Activated CD4-positive, alpha-beta T cell treated with anti-CD3 and anti-CD28 coated beads, Interleukin-2, amount 50 U/mL, for 48 hours (primary cell): ENCODE measurements around the gene GPR152.
A peak's percentile ranks its signal among the peaks of the same experiment; 100 is the strongest.
"Not testable (repeated sequence)": the region's sequence is repeated elsewhere in the genome, so short reads cannot be mapped to it uniquely, and the experiment has no call there.

Source experiments
- DNase-seq, 2 experiments: peaks; one replicate each; pipeline ENCODE4 v3.0.0-alpha.2; 2020

Gene GPR152

DNA sequence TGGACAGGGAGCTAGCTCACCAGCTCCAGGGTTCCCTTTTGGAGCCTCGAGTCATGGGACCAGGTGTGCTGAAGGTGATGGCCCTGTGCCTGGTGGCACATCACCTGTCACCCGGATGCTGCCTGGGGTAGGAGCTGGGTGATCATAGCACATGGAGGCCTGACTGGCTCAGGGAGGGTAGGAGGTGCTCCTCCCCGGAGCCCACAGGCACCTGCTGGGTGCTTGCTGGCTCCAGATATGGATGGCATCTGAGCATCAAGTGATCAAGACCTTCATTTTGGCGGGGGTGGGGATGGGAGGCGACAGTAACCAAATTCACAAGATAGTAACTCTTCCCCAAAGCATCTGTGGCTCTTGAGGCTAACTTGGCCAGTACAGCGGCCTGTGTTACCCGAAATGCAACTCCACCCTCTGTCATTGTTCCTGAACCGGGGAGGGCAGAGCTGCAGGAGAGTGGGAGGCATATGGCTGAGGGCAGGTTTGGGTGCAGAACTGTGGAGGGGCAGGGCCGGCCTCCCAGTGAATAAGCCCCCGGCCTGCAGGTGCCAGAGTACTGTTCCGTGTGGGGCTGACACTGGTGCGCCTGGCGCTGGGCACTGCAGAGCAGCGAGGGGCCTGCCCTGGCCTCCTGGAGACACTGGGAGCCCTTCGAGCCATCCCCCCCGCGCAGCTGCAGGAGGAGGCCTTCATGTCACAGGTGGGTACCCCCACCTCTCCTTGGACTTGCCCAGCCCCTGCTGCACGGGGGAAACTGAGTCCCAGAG lies 43.9 kb downstream of the GPR152 start:
- DNase-seq, result peak in 1 of 2 experiments; percentile 51

DNA sequence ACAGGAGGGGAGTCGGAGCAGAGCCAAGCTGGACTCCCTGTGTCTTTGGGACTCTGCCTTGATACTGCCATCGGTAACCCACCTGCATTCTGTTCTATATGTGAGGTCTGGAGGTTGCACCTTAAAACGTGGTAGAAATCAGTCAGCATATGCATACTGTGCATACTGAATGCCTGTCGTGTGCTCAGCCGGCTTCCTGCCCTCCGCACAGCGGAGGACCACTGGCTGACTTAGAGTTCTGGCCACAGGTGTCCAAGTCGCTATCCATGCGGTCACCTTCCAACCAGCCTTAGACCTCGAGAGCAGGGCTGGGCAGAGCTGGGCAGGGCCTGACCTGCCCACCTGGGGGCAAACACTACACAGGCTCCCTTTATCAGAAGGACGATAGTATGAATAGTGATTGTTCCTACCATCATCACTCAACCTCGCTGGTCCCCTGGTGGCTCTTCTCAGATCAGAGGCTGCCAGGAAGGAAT lies 44.8 kb downstream of the GPR152 start:
- no peak for DNase-seq

DNA sequence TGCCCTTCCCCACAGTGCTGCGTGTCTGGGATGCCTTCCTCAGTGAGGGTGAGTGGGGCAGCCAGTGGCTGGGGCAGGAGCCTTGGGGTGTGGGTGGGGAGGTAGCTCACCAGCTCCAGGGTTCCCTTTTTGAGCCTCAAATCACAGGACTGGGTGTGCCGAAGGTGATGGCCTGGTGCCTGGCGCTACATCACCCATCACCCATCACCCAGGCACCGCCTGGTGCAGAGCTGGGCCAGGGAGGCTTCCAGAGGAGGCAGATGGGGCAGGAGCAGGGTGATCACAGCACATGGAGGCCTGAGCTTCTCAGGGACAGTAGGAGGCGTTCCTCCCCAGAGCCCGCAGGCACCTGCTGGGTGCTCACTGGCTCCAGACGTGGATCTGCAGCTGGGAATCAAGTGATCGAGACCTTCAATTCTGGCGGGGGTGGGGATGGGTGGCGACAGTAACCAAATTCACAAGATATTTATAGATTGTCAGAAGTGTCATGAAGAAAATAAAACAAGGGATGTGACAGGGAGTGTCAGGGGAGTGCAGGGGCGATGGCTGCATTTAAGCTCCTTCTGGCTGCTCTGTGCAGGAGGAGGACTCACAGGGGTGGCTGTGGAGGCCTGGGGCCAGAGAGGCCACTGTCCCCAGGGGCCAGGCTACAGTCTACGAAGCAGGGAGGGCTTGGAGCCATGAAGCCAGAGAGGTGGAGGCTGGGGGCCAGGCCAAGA lies 45.4 kb downstream of the GPR152 start:
- peak in 1 of 2 experiments; percentile 50 for DNase-seq

DNA sequence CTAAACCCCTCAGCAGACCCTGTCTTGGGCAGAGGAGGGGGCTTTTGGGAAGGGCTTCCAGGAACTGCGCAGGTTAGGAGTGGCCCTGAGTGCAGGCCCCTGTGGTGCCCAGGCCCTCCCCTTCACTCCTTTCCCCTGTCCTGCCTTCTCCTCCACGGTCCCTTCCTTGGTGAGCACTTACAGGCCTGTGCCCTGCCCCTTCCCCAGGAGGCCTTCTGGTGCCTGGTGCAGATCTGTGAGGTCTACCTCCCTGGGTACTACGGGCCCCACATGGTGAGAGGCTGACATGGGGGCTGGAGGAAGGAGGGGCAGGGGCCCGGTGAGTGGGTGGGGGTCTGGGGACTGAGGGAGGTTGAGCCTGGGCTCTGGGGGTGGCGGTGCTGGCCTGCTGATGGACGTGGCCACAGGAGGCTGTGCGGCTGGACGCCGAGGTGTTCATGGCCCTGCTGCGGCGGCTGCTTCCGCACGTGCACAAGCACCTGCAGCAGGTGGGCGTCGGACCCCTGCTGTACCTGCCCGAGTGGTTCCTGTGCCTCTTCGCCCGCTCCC lies 46.0 kb downstream of the GPR152 start:
- no peak for DNase-seq

DNA sequence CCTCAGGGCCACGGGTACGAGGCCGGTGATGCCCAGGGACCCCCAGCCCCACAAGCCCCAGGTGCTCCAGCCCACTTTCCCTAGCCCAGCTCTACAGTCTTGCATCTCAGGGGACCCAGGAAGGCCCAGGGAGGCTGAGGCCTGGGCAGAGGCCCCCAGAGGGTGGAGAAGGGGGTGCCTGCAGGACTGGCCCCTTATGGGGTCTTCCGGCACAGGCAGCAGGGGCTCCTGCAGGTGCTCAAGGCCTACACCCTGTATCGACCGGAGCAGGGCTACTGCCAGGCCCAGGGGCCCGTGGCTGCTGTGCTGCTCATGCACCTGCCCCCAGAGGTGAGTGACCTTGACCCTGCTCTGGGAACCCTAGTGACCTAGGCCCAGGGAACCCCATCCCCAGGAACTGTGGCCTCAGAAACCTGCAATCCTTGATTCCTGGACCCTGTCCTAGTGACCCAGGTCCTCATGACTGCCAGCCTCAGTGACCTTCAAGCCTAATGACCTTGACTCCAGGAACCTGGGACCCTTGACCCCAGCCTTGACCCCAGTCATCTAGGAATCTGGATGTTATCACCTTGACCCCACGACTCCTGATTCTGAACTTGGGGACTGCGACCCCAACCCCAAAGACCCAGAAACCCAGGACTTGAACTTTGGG lies 46.7 kb downstream of the GPR152 start:
- DNase-seq, result no peak

DNA sequence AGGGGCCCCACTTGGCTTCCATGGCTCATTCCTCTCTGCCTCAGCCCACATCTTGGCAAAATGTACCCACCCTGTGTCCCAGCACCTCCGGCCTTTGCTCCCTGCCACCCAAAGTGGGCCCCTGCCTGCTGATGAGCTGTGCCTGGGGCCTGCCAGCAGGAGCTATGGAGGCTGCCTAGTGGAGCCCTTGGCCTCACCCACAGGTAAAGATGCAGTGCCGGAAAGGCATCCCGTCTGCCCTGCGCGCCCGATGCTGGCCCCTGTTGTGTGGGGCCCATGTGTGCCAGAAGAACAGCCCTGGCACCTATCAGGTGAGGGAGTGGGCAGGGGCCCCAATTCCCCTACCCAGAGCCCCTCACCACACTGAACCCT lies 47.3 kb downstream of the GPR152 start:
- peak in 1 of 2 experiments; percentile 49 for DNase-seq

DNA sequence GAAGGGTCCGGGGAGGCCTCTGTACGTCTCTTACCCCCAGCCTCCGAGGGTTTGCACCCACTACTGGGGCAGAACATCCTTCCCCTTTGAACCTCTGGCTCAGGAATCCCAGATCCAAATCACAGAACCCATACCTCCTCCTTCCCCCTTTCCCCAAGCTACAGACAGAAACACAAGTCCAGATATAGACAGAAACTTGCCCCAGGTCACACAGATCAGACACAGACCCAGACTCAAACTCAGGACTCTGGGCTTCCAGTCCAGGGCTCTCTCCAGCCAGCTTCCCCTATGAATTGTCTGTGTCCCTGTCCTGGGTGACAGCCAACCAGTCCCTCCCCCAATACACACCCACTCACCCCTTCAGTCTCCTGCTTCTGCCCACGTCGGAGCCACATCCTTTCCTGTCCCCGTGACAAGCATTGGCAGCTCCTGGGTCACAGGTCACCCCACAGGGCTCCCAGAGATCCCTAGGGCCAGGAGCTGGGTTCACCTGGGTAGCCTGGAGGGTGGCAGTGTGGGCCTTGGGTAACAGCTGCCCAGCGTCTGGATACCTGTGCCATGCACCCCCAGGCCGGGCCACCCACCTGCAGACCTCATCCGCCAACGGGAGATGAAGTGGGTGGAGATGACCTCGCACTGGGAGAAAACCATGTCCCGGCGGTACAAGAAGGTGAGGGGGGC lies 47.9 kb downstream of the GPR152 start:
- DNase-seq, result peak; percentile 68 to 75

DNA sequence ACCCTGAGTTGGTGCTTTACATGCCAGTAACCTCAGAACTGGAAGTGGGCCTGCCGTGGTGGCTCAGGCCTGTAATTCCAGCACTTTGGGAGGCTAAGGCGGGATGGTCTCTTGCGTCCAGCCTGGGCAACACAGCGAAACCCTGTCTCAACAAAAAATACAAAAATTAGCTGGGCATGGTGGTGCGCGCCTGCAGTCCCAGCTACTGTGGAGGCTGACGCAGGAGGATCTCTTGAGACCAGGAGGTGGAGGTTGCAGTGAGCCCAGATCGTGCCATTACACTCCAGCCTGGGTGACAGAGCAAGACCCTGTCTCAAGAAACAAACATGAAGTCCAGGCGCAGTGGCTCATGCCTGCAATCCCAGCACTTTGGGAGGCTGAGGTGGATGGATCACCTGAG lies 49.4 kb downstream of the GPR152 start:
- not testable (repeated sequence) for DNase-seq

DNA sequence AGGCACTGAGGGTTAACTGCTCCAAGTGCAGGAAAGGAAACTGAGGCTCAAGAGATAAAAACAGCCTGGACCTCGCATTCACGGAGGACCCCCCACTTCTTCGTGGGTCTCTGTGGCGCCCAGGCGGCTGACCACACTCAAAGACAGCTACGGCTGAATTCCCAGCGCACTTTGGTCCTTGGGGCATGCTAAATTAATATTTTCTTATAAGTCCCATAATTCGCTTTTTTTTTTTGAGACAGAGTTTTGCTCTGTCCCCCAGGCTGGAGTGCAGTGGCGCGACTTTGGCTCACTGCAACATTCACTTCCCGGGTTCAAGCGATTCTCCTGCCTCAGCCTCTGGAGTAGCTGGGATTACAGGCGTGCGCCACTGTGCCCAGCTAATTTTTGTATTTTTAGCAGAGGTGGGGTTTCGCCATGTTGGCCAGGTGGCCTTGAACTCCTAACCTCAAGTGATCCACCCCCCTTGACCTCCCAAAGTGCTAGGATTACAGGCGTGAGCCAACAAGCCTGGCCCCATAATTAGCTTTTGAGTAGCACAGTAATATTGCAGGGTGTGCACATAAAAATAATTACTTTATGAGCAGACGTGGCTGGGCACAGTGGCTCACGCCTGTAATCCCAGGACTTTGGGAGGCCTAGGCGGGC lies 50.2 kb downstream of the GPR152 start:
- DNase-seq, result not testable (repeated sequence)

DNA sequence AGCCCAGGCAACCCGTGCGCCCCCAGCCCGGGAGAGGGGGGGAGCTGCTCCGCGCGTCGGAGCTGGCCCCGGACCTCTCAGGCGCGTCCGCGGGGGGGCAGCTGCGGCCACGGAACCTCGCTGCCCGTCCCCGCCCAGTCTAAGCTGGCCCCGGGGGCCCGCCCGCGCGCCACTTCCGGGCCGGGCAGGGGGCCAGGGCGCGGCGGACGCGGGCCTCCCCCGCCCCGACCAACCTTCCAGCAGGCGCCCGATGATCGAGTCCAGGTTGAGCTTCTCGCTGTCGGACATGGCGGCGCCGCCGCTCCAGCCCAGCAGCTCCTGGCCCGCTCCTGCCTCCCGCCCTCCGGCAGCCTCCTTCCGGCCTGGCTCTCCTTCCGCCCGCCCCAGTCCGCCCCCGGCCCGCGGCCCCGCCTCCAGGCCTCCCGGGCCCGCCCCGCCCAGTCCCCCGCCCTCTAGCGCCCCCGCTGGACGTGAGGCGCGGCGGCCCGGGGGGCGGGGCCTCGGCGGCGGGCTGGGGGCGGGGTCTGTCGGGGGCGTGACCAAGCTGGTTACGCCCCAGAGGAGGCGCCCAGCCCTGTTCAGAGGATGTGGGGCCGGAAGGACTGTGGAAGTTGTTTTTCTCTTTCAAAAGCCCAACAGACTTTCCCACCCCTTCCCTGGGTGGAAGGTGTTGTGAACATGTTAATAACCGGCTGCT lies 50.9 kb downstream of the GPR152 start, which contains the start of gene PPP1CA:
Gene PPP1CA (minus strand): TSS at position 364 of the 697 bp plus-strand sequence. CDS start 76 bp downstream, at position 288.
- peak; percentile 88 to 90 for DNase-seq
